ENCODE results near the gene PDE1A.

- TF ChIP-seq CTCF (IDR thresholded peaks at IDR 0.05) (no peak), POLR2A (IDR thresholded peaks at IDR 0.05) (no peak)
Observed at GRCh38 chr2:182133195-182133891, 293.5 kb downstream of the PDE1A start.

All from right lobe of liver (tissue), 4 donors.